Transverse colon (tissue), 3 donors: ENCODE results near the gene AUH.

ENCODE experiments used
- POLR2A ChIP-seq: fragments of 450-650 bp; IDR thresholded peaks from one replicate; pipeline ENCODE4 v1.6.1; 2016; ENCODE audit warnings: antibody characterized with exemption, mild to moderate bottlenecking, moderate library complexity
- TF ChIP-seq, protein P1 (sequence below), 5 experiments: fragments of 200-600 bp in 3 of 5; fragments of 450-650 bp in 2 of 5; sonication (generic) in 3 of 5; IDR thresholded peaks; 1 replicate in 2 of 5; 2 replicates in 3 of 5; pipeline ENCODE4 v1.5.1; 2016 to 2017; ENCODE audit warnings: antibody characterized with exemption in 5 of 5, inconsistent platforms in 3 of 5, mild to moderate bottlenecking in 2 of 5, moderate library complexity in 1 of 5

DNA sequence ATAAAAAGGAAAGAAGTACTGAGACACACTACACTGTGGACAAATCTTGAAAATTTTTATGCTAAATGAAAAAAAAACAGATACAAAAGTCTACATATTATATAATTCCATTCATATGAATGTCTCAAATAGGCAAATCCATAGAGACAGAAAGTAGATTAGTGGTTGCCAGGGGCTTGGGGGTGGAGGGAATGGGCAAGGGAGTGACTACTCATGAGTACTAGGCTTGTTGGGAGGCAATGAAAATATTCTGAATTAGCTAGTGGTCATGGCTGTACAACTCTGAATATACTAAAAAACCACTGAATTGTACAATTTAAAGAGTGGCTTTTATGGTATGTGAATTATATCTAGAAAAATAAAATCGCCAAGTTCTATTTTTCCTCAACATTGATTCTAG, 154.9 kb downstream of the AUH start:
- TF ChIP-seq, protein P1, sequence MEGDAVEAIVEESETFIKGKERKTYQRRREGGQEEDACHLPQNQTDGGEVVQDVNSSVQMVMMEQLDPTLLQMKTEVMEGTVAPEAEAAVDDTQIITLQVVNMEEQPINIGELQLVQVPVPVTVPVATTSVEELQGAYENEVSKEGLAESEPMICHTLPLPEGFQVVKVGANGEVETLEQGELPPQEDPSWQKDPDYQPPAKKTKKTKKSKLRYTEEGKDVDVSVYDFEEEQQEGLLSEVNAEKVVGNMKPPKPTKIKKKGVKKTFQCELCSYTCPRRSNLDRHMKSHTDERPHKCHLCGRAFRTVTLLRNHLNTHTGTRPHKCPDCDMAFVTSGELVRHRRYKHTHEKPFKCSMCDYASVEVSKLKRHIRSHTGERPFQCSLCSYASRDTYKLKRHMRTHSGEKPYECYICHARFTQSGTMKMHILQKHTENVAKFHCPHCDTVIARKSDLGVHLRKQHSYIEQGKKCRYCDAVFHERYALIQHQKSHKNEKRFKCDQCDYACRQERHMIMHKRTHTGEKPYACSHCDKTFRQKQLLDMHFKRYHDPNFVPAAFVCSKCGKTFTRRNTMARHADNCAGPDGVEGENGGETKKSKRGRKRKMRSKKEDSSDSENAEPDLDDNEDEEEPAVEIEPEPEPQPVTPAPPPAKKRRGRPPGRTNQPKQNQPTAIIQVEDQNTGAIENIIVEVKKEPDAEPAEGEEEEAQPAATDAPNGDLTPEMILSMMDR (IDR thresholded peaks at IDR 0.05) = no peak
- TF ChIP-seq POLR2A = no peak
